Right lobe of liver (tissue), 6 donors: ENCODE measurements around the gene CYSTM1. TPM values are rescaled to one million over a fixed set of nuclear protein-coding genes. Genes with fewer than 3 reads are reported as not detected.

Experiments
- ATAC-seq, 4 donors: fragments of 200-7000 bp; cut with Tn5 transposase; one replicate each; pipeline ENCODE4 v1.9.1; 2020; ENCODE audit warnings: mild to moderate bottlenecking in 4 of 4, moderate library complexity in 4 of 4
- DNase-seq, 3 donors: peaks; one replicate each; pipeline ENCODE4 v3.0.0-alpha.2; 2020
- H3K27ac ChIP-seq, 3 donors: fragments of 200-600 bp; one replicate each; pipeline ENCODE4 v1.8.0; 2022
- H3K27me3 ChIP-seq, 2 donors: fragments of 200-600 bp; one replicate each; pipeline ENCODE4 v1.8.0; 2022
- H3K36me3 ChIP-seq, 4 donors: fragments of 200-600 bp; sonication (generic) in 1 of 4; one replicate each; pipeline versions ENCODE4 v1.5.1 to v1.8.0; 2017 to 2022; ENCODE audit warnings: control low read depth in 1 of 4
- H3K4me1 ChIP-seq, 4 donors: fragments of 200-600 bp; sonication (generic) in 1 of 4; one replicate each; pipeline versions ENCODE4 v1.5.1 to v1.8.0; 2017 to 2022; ENCODE audit warnings: control low read depth in 1 of 4
- H3K4me3 ChIP-seq, 3 donors: fragments of 200-600 bp; one replicate each; pipeline ENCODE4 v1.8.0; 2022
- H3K9me3 ChIP-seq, 4 donors: fragments of 200-600 bp; sonication (generic) in 1 of 4; one replicate each; pipeline versions ENCODE4 v1.5.1 to v1.8.0; 2017 to 2022; ENCODE audit warnings: control low read depth in 1 of 4
- POLR2A ChIP-seq: fragments of 450-650 bp; IDR thresholded peaks from one replicate; pipeline ENCODE4 v1.6.1; 2017; ENCODE audit warnings: antibody characterized with exemption, mild to moderate bottlenecking
- WGBS: methylation state at CpG from one replicate; pipeline ENCODE4 v1.1.6; 2018; ENCODE audit warnings: low coverage, low lambda C conversion rate; ENCODE audit not compliant: insufficient coverage; ENCODE audit errors: missing lambda C conversion rate; 5-methylcytosine and 5-hydroxymethylcytosine counted together
- intact Hi-C, 2 donors: fragments of 100-400 bp; cut with DNase I; formaldehyde crosslinking; loops; one replicate each; pipeline versions ENCODE4 v1.11.2 to v1.14.1; 2022
- total RNA-seq, 6 experiments: library from RNA; depleted of rRNA in 2 of 6; stranded (reverse); fragments of >200 nt in 2 of 6; fragmentation: NEBNext Ultra II Directional in 3 of 6; extraction: Animal tissue kit (Norgen Biotek cat#: 25700) in 3 of 6; gene quantifications; one replicate each; pipeline versions ENCODE4 v1.1.0 to v1.2.4, GENCODE V29; 2016 to 2023
- TF ChIP-seq, protein P1 (sequence below), 4 donors: fragments of 200-600 bp in 3 of 4; fragments of 450-650 bp in 1 of 4; IDR thresholded peaks; one replicate each; pipeline versions ENCODE4 v1.5.1 to v1.8.0; 2016 to 2022; ENCODE audit warnings: antibody characterized with exemption in 4 of 4, mild to moderate bottlenecking in 2 of 4
- donor health status: DM: no; HTN: yes; CAD: no.
- donor health status: DM: no; HTN: no; CAD: no.
- donor health status: DM: no; HTN: no; CAD: no.
- donor health status: DM: no; HTN: yes; CAD: no.
- donor health status: DM: no; HTN: yes; CAD: no.

The CYSTM1 gene
- total RNA-seq, 6 experiments from 2014 or later = 15.5 to 78.0 (median 29.8) TPM

DNA sequence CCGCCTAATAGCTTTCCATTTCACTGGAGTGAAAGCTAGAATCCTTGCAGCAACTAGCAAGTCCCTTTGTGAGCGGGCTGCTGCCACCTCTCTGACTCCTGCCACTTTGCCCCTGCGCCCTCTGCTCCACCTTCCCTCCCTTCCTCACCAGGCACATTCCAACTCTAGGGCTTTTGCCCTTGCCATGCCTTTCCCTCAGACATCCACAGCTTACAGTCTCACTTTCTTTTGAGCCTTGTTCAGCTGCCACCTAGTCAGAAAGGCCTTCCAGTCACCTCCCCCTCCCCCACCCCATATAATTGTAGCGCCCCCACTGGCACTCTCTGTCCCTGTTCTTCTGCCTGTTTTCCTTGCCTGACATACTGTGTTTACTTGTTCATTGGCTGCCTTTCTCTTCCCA lies 31.0 kb downstream of the CYSTM1 start:
- Histone ChIP-seq H3K27me3 (no peaks in the 10 kb centered on the region), H3K9me3 (no peaks in the 10 kb centered on the region), H3K36me3 (no peaks in the 10 kb centered on the region), H3K4me1 (peaks cover 0 to 12% (median 6%) of the 10 kb centered on the region in 4 donors), H3K4me3 (no peak overlapping the region), H3K27ac (no peak overlapping the region)
- no peak for ATAC-seq
- TF ChIP-seq, protein P1, sequence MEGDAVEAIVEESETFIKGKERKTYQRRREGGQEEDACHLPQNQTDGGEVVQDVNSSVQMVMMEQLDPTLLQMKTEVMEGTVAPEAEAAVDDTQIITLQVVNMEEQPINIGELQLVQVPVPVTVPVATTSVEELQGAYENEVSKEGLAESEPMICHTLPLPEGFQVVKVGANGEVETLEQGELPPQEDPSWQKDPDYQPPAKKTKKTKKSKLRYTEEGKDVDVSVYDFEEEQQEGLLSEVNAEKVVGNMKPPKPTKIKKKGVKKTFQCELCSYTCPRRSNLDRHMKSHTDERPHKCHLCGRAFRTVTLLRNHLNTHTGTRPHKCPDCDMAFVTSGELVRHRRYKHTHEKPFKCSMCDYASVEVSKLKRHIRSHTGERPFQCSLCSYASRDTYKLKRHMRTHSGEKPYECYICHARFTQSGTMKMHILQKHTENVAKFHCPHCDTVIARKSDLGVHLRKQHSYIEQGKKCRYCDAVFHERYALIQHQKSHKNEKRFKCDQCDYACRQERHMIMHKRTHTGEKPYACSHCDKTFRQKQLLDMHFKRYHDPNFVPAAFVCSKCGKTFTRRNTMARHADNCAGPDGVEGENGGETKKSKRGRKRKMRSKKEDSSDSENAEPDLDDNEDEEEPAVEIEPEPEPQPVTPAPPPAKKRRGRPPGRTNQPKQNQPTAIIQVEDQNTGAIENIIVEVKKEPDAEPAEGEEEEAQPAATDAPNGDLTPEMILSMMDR (IDR thresholded peaks at IDR 0.05) = no peak
- no peak for TF ChIP-seq POLR2A
- WGBS = 78% methylated on average over 1 of the region's 4 CpGs
- intact Hi-C loops = no loop called here
- DNase-seq = no peak

DNA sequence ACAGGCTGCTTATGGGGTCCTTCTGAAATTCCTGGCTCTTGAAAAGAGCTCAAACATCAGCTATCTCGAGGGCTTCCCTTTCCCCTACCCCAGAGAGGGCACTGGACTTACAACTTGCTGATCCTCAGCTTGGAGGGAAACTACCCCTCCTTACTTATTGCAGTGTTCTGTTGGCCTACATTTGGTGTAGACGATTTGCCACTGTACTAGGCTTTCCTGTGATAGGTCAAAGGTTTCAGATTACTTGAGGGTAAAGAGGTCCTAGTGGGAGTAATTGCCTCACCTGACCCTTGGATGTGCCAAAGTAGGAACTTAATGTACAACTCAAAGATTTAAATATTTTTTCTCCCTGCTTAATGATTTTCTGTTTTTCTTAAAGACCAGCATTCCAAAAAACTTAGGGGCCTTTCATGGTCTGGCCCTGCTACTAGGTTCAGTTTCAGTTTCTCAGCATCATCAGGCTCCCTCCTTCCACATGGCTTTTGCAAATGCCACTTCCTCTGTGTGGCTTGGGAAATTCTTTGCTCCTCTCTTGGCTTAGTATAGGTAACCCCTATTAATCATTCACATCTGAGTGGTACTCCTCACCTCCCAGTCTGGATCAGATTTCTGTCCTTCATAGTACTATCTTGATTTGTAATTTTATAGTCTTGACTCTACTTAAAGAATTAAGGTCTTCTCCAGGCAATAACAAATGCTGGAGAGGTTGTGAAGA lies 32.4 kb downstream of the CYSTM1 start:
- WGBS = 22% methylated on average over 2 of the region's 2 CpGs

DNA sequence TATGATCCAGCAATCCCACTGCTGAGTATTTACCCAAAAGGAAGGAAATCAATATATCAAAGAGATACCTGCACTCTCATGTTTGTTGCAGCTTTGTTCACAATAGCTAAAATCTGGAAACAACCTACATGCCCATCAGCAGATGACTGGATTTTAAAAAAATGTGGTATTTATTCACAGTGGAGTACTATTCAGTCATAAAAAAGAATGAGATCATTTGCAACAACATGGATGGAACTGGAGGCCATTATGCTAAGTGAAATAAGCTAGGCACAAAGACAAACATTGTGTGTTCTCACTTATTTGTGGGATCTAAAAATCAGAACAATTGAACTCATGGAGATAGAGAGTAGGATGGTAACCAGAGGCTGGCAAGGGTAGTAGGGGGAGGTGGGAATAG lies 33.1 kb downstream of the CYSTM1 start:
- intact Hi-C loops = no loop called here
- DNase-seq = no peak
- TF ChIP-seq, protein P1 (IDR thresholded peaks at IDR 0.05) = no peak
- no peak for TF ChIP-seq POLR2A
- Histone ChIP-seq H3K9me3 (no peaks in the 10 kb centered on the region), H3K36me3 (no peaks in the 10 kb centered on the region), H3K4me3 (no peak overlapping the region), H3K27ac (no peak overlapping the region), H3K4me1 (peaks cover 0 to 12% (median 6%) of the 10 kb centered on the region in 4 donors), H3K27me3 (no peaks in the 10 kb centered on the region)
- ATAC-seq = no peak

More for the DNA sequence above, 32.4 kb downstream of the CYSTM1 start:
- Histone ChIP-seq H3K9me3 (no peaks in the 10 kb centered on the region), H3K27me3 (no peaks in the 10 kb centered on the region), H3K4me1 (peaks cover 0 to 12% (median 6%) of the 10 kb centered on the region in 4 donors), H3K27ac (no peak overlapping the region), H3K36me3 (no peaks in the 10 kb centered on the region), H3K4me3 (no peak overlapping the region)
- intact Hi-C loops = no loop called here
- ATAC-seq (peak; percentile 76 to 89 (median 82)), DNase-seq (no peak)
- TF ChIP-seq, protein P1 (IDR thresholded peaks at IDR 0.05) = no peak
- no peak for TF ChIP-seq POLR2A

DNA sequence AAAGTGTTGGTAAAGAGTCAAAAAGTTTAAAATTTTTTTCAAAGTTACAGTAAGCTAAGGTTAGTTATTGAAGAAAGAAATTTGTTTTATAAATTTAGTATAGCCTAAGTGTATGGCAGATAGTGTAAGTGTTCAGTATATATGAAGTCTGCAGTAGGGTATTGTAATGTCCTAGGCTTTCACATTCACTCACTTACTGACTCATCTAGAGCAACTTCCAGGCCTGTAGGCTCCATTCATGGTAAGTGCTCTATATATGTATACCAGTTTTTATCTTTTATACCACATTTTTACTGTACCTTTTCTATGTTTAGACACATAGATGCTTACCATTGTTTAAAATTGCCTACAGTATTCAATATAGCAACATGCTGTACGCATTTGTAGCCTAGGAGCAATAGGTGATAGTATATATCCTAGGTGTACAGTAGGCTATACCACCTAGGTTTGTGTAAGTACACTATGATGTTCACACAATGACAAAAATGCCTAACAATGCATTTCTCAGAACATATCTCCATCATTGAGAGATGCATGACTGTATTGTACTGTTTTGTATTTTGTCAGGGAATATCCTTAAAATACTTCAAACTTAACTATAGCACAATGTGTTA lies 38.5 kb downstream of the CYSTM1 start:
- Histone ChIP-seq H3K27me3 (no peaks in the 10 kb centered on the region), H3K36me3 (no peaks in the 10 kb centered on the region), H3K4me3 (no peak overlapping the region), H3K27ac (no peak overlapping the region), H3K9me3 (no peaks in the 10 kb centered on the region), H3K4me1 (peaks cover 0 to 4% (median 2%) of the 10 kb centered on the region in 4 donors)
- no peak for TF ChIP-seq POLR2A
- TF ChIP-seq, protein P1 (IDR thresholded peaks at IDR 0.05) = no peak
- no peak for ATAC-seq
- no peak for DNase-seq
- WGBS = 100% methylated on average over 1 of the region's 1 CpG
- intact Hi-C loops = no loop called here
